GM19397 (cell line): ENCODE data around the gene TBC1D5.
"Not testable (repeated sequence)": the region's sequence is repeated elsewhere in the genome, so short reads cannot be mapped to it uniquely, and the experiment has no call there.

ENCODE experiments used
- ATAC-seq: cut with Tn5 transposase; IDR thresholded peaks from one replicate; pipeline ENCODE4 v1.9.1; 2021; ENCODE audit warnings: mild to moderate bottlenecking, moderate library complexity; ENCODE audit not compliant: unreplicated experiment

The TBC1D5 gene

GRCh38 chr3:17749281-17749680 lies 6.8 kb upstream of the TBC1D5 start:
- peak; percentile 36 for ATAC-seq

- ATAC-seq: no peak
These were observed 5.4 kb upstream of the TBC1D5 start for GRCh38 chr3:17747890-17748247.

GRCh38 chr3:17747174-17747889 lies 4.9 kb upstream of the TBC1D5 start:
- ATAC-seq: peak; percentile 56

GRCh38 chr3:17745894-17746293 lies 3.5 kb upstream of the TBC1D5 start:
- ATAC-seq: no peak

GRCh38 chr3:17745301-17745700 lies 2.9 kb upstream of the TBC1D5 start:
- ATAC-seq: no peak

GRCh38 chr3:17744693-17745092 lies 2.3 kb upstream of the TBC1D5 start:
- ATAC-seq: no peak

GRCh38 chr3:17743658-17743995 lies 1.2 kb upstream of the TBC1D5 start:
- no peak for ATAC-seq

GRCh38 chr3:17742880-17743657 lies 638 bp upstream of the TBC1D5 start:
- peak; percentile 0 for ATAC-seq

- ATAC-seq: no peak
These were observed 770 bp downstream of the TBC1D5 start for GRCh38 chr3:17741621-17742101.

GRCh38 chr3:17740721-17741141 lies 1.7 kb downstream of the TBC1D5 start:
- no peak for ATAC-seq

- no peak for ATAC-seq
These were observed 3.5 kb downstream of the TBC1D5 start for GRCh38 chr3:17738921-17739320.

- ATAC-seq: no peak
These were observed 4.2 kb downstream of the TBC1D5 start for GRCh38 chr3:17738219-17738618.

GRCh38 chr3:17737591-17737990 lies 4.8 kb downstream of the TBC1D5 start:
- ATAC-seq: no peak

GRCh38 chr3:17735362-17735761 lies 7.1 kb downstream of the TBC1D5 start:
- not testable (repeated sequence) for ATAC-seq

- ATAC-seq: no peak
These were observed 8.7 kb downstream of the TBC1D5 start for GRCh38 chr3:17733768-17734167.

GRCh38 chr3:17733215-17733614 lies 9.2 kb downstream of the TBC1D5 start:
- no peak for ATAC-seq

- no peak for ATAC-seq
These were observed 12.0 kb downstream of the TBC1D5 start for GRCh38 chr3:17730318-17730967.

GRCh38 chr3:17726313-17726712 lies 16.1 kb downstream of the TBC1D5 start:
- no peak for ATAC-seq

GRCh38 chr3:17725844-17726243 lies 16.6 kb downstream of the TBC1D5 start:
- ATAC-seq: not testable (repeated sequence)

GRCh38 chr3:17724948-17725347 lies 17.5 kb downstream of the TBC1D5 start:
- ATAC-seq: no peak

- no peak for ATAC-seq
These were observed 18.3 kb downstream of the TBC1D5 start for GRCh38 chr3:17724122-17724521.

GRCh38 chr3:17717411-17717810 lies 25.0 kb downstream of the TBC1D5 start:
- no peak for ATAC-seq
